Brain microvascular endothelial cell (primary cell): Measurements from ENCODE around the gene CRYZL1.

Experiments
- DNase-seq: peaks from one replicate; pipeline ENCODE4 v3.0.0-alpha.2; 2020
- H3K27ac ChIP-seq: fragments of 250-450 bp; sonication (Bioruptor Pico); 2 replicates; pipeline ENCODE4 v1.5.1; 2020; ENCODE audit warnings: mild to moderate bottlenecking, moderate library complexity
- H3K27me3 ChIP-seq: fragments of 250-450 bp; sonication (Bioruptor Pico); replicated peaks from 2 replicates; pipeline ENCODE4 v1.5.1; 2020; ENCODE audit warnings: mild to moderate bottlenecking
- H3K36me3 ChIP-seq: fragments of 250-450 bp; sonication (Bioruptor Pico); replicated peaks from 2 replicates; pipeline ENCODE4 v1.5.1; 2020; ENCODE audit warnings: mild to moderate bottlenecking
- H3K4me3 ChIP-seq: 2 replicates; pipeline ENCODE4 v1.5.1; 2011; ENCODE audit warnings: low read depth, mild to moderate bottlenecking, control low read depth, low read length, moderate library complexity
- in situ Hi-C: cut with HindIII; loops from 2 replicates; pipeline ENCODE4 v1.10.0; 2017; ENCODE audit warnings: low sequenced_read_pairs, low pct_ligation_motif_present
- TF ChIP-seq, protein P1 (sequence below): IDR thresholded peaks from 2 replicates; pipeline ENCODE4 v1.5.1; 2011; ENCODE audit warnings: low read depth, mild to moderate bottlenecking, moderate library complexity, low read length, control low read depth, inconsistent platforms; ENCODE audit errors: missing control alignments

Gene CRYZL1

DNA sequence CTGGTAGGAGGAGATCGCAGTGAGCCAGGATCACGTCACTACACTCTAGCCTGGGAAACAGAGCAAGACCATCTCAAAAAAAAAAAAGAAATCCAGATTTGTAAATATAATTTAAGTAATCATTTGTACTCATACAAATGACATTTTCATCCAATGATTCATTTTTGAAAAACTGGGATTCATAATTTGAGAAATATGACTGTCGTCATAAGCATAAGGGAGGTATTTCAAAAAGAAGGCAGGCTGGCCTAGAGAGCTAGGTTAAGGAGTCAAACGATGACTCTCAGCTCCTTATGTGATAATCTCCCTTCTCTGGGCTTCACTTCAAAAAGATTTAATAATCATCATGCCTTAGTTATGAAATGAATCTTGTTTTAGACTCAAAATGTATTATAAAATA lies 101.9 kb downstream of the CRYZL1 start:
- TF ChIP-seq, protein P1, sequence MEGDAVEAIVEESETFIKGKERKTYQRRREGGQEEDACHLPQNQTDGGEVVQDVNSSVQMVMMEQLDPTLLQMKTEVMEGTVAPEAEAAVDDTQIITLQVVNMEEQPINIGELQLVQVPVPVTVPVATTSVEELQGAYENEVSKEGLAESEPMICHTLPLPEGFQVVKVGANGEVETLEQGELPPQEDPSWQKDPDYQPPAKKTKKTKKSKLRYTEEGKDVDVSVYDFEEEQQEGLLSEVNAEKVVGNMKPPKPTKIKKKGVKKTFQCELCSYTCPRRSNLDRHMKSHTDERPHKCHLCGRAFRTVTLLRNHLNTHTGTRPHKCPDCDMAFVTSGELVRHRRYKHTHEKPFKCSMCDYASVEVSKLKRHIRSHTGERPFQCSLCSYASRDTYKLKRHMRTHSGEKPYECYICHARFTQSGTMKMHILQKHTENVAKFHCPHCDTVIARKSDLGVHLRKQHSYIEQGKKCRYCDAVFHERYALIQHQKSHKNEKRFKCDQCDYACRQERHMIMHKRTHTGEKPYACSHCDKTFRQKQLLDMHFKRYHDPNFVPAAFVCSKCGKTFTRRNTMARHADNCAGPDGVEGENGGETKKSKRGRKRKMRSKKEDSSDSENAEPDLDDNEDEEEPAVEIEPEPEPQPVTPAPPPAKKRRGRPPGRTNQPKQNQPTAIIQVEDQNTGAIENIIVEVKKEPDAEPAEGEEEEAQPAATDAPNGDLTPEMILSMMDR = no peak
- H3K36me3 ChIP-seq = peaks cover 39% of the 10 kb centered on the region
- peak; percentile 24 for DNase-seq
- H3K27me3 ChIP-seq = no peaks in the 10 kb centered on the region
- no peak overlapping the region for H3K4me3 ChIP-seq
- H3K27ac ChIP-seq = peak overlapping the region; percentile 38
- in situ Hi-C loops = no loop called here
